NCI-H187 treated with DMSO at 0.1 percent for 48 hours (cell line): ENCODE measurements around the gene CERS6.
"Not testable (repeated sequence)": the region's sequence is repeated elsewhere in the genome, so short reads cannot be mapped to it uniquely, and the experiment has no call there.

Experiments
- DNase-seq: peaks from one replicate; lab custom pipeline; 2025; lab: John Stamatoyannopoulos, UW

CERS6 gene

GRCh38 chr2:168455645-168456520 lies at the start of gene CERS6:
CERS6 (plus strand) TSS chr2:168456272; CDS start chr2:168456449, 177 bp downstream.
- no peak for DNase-seq

- DNase-seq = not testable (repeated sequence)
Measured at GRCh38 chr2:168412301-168412700, 43.8 kb upstream of the CERS6 start.

- not testable (repeated sequence) for DNase-seq
Measured at GRCh38 chr2:168413101-168413500, 43.0 kb upstream of the CERS6 start.

GRCh38 chr2:168416555-168416954 lies 39.5 kb upstream of the CERS6 start:
- DNase-seq = no peak

GRCh38 chr2:168422584-168422983 lies 33.5 kb upstream of the CERS6 start:
- no peak for DNase-seq

- no peak for DNase-seq
Measured at GRCh38 chr2:168424112-168424951, 31.7 kb upstream of the CERS6 start.

GRCh38 chr2:168424971-168425370 lies 31.1 kb upstream of the CERS6 start:
- no peak for DNase-seq

GRCh38 chr2:168426861-168427260 lies 29.2 kb upstream of the CERS6 start:
- no peak for DNase-seq

GRCh38 chr2:168427451-168427850 lies 28.6 kb upstream of the CERS6 start:
- DNase-seq = no peak

GRCh38 chr2:168428431-168428830 lies 27.6 kb upstream of the CERS6 start:
- no peak for DNase-seq

GRCh38 chr2:168429988-168430387 lies 26.1 kb upstream of the CERS6 start:
- DNase-seq = no peak

GRCh38 chr2:168430431-168430830 lies 25.6 kb upstream of the CERS6 start:
- DNase-seq = no peak

GRCh38 chr2:168431301-168432024 lies 24.6 kb upstream of the CERS6 start:
- DNase-seq = no peak

GRCh38 chr2:168432100-168432499 lies 24.0 kb upstream of the CERS6 start:
- no peak for DNase-seq

GRCh38 chr2:168432565-168433186 lies 23.4 kb upstream of the CERS6 start:
- DNase-seq = peak; percentile 63

- DNase-seq = no peak
Measured at GRCh38 chr2:168433527-168433926, 22.5 kb upstream of the CERS6 start.

GRCh38 chr2:168434146-168434545 lies 21.9 kb upstream of the CERS6 start:
- DNase-seq = peak; percentile 20

- DNase-seq = no peak
Measured at GRCh38 chr2:168436840-168437239, 19.2 kb upstream of the CERS6 start.

- no peak for DNase-seq
Measured at GRCh38 chr2:168438553-168438952, 17.5 kb upstream of the CERS6 start.

GRCh38 chr2:168439536-168439935 lies 16.5 kb upstream of the CERS6 start:
- no peak for DNase-seq

GRCh38 chr2:168441214-168441872 lies 14.7 kb upstream of the CERS6 start:
- no peak for DNase-seq
